Astrocyte (in vitro differentiated cells and primary cell): Measurements from ENCODE around the gene CSNK1G2.

Source experiments
- EZH2 ChIP-seq: IDR thresholded peaks from 2 replicates; pipeline ENCODE4 v1.6.1; 2012; ENCODE audit warnings: mild to moderate bottlenecking, low read length, inconsistent platforms; ENCODE audit not compliant: insufficient read depth
- TF ChIP-seq, protein P1 (sequence below): IDR thresholded peaks from 2 replicates; pipeline ENCODE4 v1.5.1; 2011; ENCODE audit warnings: low read depth, mild to moderate bottlenecking, inconsistent platforms, low read length, moderate library complexity; ENCODE audit not compliant: insufficient read depth

- TF ChIP-seq, protein P1, sequence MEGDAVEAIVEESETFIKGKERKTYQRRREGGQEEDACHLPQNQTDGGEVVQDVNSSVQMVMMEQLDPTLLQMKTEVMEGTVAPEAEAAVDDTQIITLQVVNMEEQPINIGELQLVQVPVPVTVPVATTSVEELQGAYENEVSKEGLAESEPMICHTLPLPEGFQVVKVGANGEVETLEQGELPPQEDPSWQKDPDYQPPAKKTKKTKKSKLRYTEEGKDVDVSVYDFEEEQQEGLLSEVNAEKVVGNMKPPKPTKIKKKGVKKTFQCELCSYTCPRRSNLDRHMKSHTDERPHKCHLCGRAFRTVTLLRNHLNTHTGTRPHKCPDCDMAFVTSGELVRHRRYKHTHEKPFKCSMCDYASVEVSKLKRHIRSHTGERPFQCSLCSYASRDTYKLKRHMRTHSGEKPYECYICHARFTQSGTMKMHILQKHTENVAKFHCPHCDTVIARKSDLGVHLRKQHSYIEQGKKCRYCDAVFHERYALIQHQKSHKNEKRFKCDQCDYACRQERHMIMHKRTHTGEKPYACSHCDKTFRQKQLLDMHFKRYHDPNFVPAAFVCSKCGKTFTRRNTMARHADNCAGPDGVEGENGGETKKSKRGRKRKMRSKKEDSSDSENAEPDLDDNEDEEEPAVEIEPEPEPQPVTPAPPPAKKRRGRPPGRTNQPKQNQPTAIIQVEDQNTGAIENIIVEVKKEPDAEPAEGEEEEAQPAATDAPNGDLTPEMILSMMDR, result no peak
- TF ChIP-seq EZH2, result no peak
Measured at GRCh38 chr19:1914826-1915341, 26.1 kb upstream of the CSNK1G2 start.
